Measurements from ENCODE around the gene S100A11.

Gene S100A11

DNA sequence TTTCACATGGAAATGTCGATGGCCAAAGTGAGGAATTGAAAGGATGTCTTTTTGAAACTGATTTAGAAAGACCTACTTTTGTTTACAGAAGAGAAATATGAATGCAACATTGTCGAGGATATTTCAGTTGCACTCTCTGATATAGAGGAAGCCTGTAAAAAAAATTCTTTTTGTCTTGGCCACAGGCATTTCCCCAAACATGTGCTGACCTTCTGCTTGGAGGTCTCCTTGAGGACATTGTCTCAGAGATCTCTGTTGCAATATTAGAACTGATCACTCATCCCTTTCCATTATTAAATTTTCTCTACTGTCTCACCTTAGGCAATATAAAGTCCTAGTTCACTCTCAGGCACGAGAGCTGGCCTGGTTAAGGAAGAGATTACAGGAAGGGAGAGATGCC, 16.0 kb downstream of the S100A11 start:
- no peak for DNase-seq (ENCODE audit: low read depth)
- Histone ChIP-seq H3K4me1 (ENCODE audit: control insufficient read depth, insufficient read depth, low read length) (no peaks in the 10 kb centered on the region), H3K36me3 (ENCODE audit: control insufficient read depth, insufficient read depth, low read length, severe bottlenecking) (no peaks in the 10 kb centered on the region), H3K27me3 (replicated peaks; ENCODE audit: control insufficient read depth, insufficient read depth, low read length) (no peaks in the 10 kb centered on the region), H3K9me3 (ENCODE audit: control insufficient read depth, low read length) (no peaks in the 10 kb centered on the region), H3K4me3 (ENCODE audit: low read length) (no peak overlapping the region), H3K9ac (ENCODE audit: low read length) (no peak overlapping the region)

DNA sequence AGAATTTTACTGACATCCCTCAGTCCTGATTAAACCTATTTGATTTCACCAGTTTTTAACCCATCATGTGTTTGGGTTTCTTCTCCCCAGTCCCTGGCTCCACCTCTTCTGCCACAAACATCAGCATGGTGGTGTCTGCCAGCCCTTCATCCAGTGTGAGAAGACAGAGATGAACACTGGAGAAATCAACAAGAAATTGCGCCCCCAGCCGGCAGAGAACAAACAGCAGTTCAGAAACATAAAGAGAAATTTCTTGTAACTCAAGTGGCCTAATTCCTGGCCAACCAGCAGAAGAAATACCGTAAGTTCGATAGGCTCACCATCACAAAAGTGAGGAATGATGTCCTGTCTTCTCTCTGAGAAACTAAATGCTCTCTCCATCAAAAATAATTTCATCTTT, 18.3 kb downstream of the S100A11 start:
- no peak overlapping the region for H3K9ac ChIP-seq (ENCODE audit: low read length)
- DNase-seq (ENCODE audit: low read depth): peak; percentile 39
- H3K4me1 ChIP-seq (ENCODE audit: control insufficient read depth, insufficient read depth, low read length): no peaks in the 10 kb centered on the region
- H3K9me3 ChIP-seq (ENCODE audit: control insufficient read depth, low read length): no peaks in the 10 kb centered on the region
- no peaks in the 10 kb centered on the region for H3K36me3 ChIP-seq (ENCODE audit: control insufficient read depth, insufficient read depth, low read length, severe bottlenecking)
- H3K27me3 ChIP-seq (replicated peaks; ENCODE audit: control insufficient read depth, insufficient read depth, low read length): no peaks in the 10 kb centered on the region
- H3K4me3 ChIP-seq (ENCODE audit: low read length): no peak overlapping the region

GRCh38 chr1:152015766-152016165, 21.0 kb downstream of the S100A11 start:
- Histone ChIP-seq H3K36me3 (ENCODE audit: control insufficient read depth, insufficient read depth, low read length, severe bottlenecking) (no peaks in the 10 kb centered on the region), H3K4me1 (ENCODE audit: control insufficient read depth, insufficient read depth, low read length) (no peaks in the 10 kb centered on the region), H3K9ac (ENCODE audit: low read length) (no peak overlapping the region), H3K4me3 (ENCODE audit: low read length) (no peak overlapping the region), H3K9me3 (ENCODE audit: control insufficient read depth, low read length) (no peaks in the 10 kb centered on the region), H3K27me3 (replicated peaks; ENCODE audit: control insufficient read depth, insufficient read depth, low read length) (no peaks in the 10 kb centered on the region)
- no peak for DNase-seq (ENCODE audit: low read depth)

DNA sequence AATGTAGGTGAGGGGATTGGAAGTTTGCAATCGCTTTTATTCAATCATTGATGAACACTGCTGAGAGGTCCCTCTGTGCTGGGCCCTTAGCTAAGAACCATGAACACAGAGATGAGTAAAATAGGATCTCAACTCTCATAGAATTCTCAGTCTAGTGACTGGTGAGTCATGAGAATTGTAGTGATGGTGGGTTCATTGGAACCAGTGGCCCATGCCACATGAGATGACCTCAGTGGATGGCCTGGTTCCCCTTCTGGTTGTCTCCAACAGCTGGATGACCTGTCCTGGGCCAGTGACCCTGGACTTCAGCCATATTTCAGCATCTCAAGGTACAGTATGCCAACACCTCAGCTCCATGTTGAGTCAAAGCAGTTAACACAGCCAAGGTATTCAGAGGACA, 21.9 kb downstream of the S100A11 start:
- H3K36me3 ChIP-seq (ENCODE audit: control insufficient read depth, insufficient read depth, low read length, severe bottlenecking): no peaks in the 10 kb centered on the region
- H3K4me1 ChIP-seq (ENCODE audit: control insufficient read depth, insufficient read depth, low read length): no peaks in the 10 kb centered on the region
- H3K9me3 ChIP-seq (ENCODE audit: control insufficient read depth, low read length): no peaks in the 10 kb centered on the region
- DNase-seq (ENCODE audit: low read depth): no peak
- no peak overlapping the region for H3K9ac ChIP-seq (ENCODE audit: low read length)
- H3K27me3 ChIP-seq (replicated peaks; ENCODE audit: control insufficient read depth, insufficient read depth, low read length): no peaks in the 10 kb centered on the region
- no peak overlapping the region for H3K4me3 ChIP-seq (ENCODE audit: low read length)

- Histone ChIP-seq H3K9me3 (ENCODE audit: control insufficient read depth, low read length) (no peaks in the 10 kb centered on the region), H3K9ac (ENCODE audit: low read length) (no peak overlapping the region), H3K4me3 (ENCODE audit: low read length) (no peak overlapping the region), H3K4me1 (ENCODE audit: control insufficient read depth, insufficient read depth, low read length) (peaks cover 6% of the 10 kb centered on the region), H3K27me3 (replicated peaks; ENCODE audit: control insufficient read depth, insufficient read depth, low read length) (no peaks in the 10 kb centered on the region), H3K36me3 (ENCODE audit: control insufficient read depth, insufficient read depth, low read length, severe bottlenecking) (no peaks in the 10 kb centered on the region)
- DNase-seq (ENCODE audit: low read depth): peak; percentile 63
These were observed 23.1 kb downstream of the S100A11 start for GRCh38 chr1:152013664-152014237.

- Histone ChIP-seq H3K4me1 (ENCODE audit: control insufficient read depth, insufficient read depth, low read length) (peaks cover 6% of the 10 kb centered on the region), H3K9ac (ENCODE audit: low read length) (peak overlapping the region; percentile 50), H3K36me3 (ENCODE audit: control insufficient read depth, insufficient read depth, low read length, severe bottlenecking) (no peaks in the 10 kb centered on the region), H3K27me3 (replicated peaks; ENCODE audit: control insufficient read depth, insufficient read depth, low read length) (no peaks in the 10 kb centered on the region), H3K4me3 (ENCODE audit: low read length) (no peak overlapping the region), H3K9me3 (ENCODE audit: control insufficient read depth, low read length) (no peaks in the 10 kb centered on the region)
- no peak for DNase-seq (ENCODE audit: low read depth)
These were observed 27.1 kb downstream of the S100A11 start for GRCh38 chr1:152009691-152010090.

DNA sequence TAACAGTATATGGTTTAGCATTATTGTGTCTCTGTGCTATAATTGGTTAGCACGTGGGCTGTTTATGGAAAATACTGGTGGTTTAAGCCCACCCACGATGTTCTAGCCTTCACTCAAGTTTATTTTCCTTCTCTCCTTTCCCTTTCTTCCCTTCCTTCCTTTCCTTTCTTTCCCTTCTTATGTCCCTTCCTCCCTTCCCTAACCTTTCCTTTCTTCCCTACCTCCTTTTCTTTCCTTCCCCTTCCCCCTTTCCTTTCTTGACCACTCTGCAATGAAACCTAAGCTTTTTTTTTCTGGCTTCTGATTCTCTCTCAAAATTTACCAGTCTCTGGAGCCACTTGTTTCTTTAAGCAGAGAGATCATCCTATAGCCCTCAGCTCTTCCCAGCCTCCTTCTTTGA, 29.8 kb downstream of the S100A11 start:
- Histone ChIP-seq H3K9ac (ENCODE audit: low read length) (no peak overlapping the region), H3K27me3 (replicated peaks; ENCODE audit: control insufficient read depth, insufficient read depth, low read length) (no peaks in the 10 kb centered on the region), H3K9me3 (ENCODE audit: control insufficient read depth, low read length) (no peaks in the 10 kb centered on the region), H3K36me3 (ENCODE audit: control insufficient read depth, insufficient read depth, low read length, severe bottlenecking) (no peaks in the 10 kb centered on the region), H3K4me3 (ENCODE audit: low read length) (no peak overlapping the region), H3K4me1 (ENCODE audit: control insufficient read depth, insufficient read depth, low read length) (peaks cover 9% of the 10 kb centered on the region)
- no peak for DNase-seq (ENCODE audit: low read depth)

DNA sequence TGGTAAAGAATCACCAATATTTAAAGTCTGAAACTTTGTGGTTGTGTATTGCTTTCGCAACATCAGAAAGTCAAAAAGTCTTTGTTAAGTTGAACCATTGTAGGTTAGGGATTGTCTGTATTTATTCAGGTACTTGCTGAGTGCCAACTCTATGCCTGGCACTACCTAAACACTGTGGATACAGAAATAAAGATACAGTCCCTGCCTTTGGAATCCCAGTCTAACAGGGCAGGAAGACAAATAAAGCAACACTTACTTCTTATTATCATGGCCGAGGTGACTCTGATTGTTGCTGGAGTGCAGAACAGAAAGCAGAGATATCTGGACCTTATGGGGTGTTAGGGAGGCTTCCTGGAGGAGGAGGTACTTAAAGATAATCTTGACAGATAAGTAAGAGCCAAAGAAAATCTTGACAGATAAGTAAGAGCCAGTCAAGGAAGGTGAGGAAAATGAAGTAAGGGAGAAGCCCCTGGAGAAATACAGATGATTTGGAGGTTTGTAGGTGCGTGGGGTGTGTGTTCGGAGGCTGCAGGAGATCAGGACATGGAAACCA, 31.4 kb downstream of the S100A11 start:
- Histone ChIP-seq H3K4me3 (ENCODE audit: low read length) (no peak overlapping the region), H3K4me1 (ENCODE audit: control insufficient read depth, insufficient read depth, low read length) (peaks cover 19% of the 10 kb centered on the region), H3K36me3 (ENCODE audit: control insufficient read depth, insufficient read depth, low read length, severe bottlenecking) (no peaks in the 10 kb centered on the region), H3K9ac (ENCODE audit: low read length) (no peak overlapping the region), H3K9me3 (ENCODE audit: control insufficient read depth, low read length) (no peaks in the 10 kb centered on the region), H3K27me3 (replicated peaks; ENCODE audit: control insufficient read depth, insufficient read depth, low read length) (no peaks in the 10 kb centered on the region)
- DNase-seq (ENCODE audit: low read depth): no peak

DNA sequence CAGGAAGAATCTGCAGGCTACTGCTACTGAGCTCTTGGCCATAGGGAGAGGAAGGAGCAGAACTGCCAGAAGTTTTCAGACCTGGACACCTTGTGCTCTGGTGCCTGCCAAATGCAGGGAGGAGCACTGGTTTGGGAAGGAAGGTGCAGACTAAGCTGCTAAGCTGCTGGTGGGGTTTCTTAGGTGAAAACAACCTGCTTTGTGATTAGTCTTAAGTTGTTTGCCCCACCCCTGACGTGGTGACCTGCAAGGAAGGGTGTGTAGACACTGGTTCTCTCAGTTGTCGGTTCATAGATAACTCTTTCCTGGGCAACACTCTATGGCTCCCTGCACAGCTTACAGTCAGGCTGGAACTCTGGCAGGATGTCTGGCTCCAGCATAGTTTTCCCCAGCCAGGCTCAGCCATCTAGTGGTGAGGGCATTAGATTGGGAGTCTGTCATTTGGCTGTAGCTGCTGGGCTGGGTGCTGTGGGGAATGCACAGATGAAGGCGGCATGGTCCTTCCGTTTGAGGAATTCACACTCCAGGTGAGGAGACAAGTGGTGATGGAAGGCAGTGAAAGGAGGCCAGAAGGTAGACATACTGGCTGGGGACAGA, 32.9 kb downstream of the S100A11 start:
- Histone ChIP-seq H3K4me3 (ENCODE audit: low read length) (no peak overlapping the region), H3K9me3 (ENCODE audit: control insufficient read depth, low read length) (no peaks in the 10 kb centered on the region), H3K36me3 (ENCODE audit: control insufficient read depth, insufficient read depth, low read length, severe bottlenecking) (no peaks in the 10 kb centered on the region), H3K4me1 (ENCODE audit: control insufficient read depth, insufficient read depth, low read length) (peaks cover 14% of the 10 kb centered on the region), H3K27me3 (replicated peaks; ENCODE audit: control insufficient read depth, insufficient read depth, low read length) (no peaks in the 10 kb centered on the region), H3K9ac (ENCODE audit: low read length) (no peak overlapping the region)
- no peak for DNase-seq (ENCODE audit: low read depth)

DNA sequence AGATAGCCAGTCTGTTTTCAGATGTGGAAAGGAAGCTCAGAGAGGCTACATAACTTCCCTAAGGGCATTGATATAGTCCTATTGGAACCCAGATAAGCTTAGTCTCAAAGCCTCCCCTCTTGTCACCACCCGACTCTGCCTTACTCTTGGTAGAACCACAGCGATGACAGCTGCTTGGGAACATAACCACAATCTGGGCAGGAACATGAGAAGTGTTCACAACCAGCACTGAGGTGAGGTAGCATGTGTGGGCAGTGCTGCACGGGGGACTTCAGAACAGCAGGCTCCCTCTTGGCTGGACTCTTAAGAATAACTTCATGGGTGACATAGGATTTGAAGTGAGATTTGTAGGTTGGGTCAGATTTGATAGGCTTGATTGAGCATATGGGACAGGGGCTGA, 33.8 kb downstream of the S100A11 start:
- Histone ChIP-seq H3K9me3 (ENCODE audit: control insufficient read depth, low read length) (no peaks in the 10 kb centered on the region), H3K4me3 (ENCODE audit: low read length) (no peak overlapping the region), H3K4me1 (ENCODE audit: control insufficient read depth, insufficient read depth, low read length) (peaks cover 14% of the 10 kb centered on the region), H3K36me3 (ENCODE audit: control insufficient read depth, insufficient read depth, low read length, severe bottlenecking) (no peaks in the 10 kb centered on the region), H3K9ac (ENCODE audit: low read length) (no peak overlapping the region), H3K27me3 (replicated peaks; ENCODE audit: control insufficient read depth, insufficient read depth, low read length) (no peaks in the 10 kb centered on the region)
- DNase-seq (ENCODE audit: low read depth): no peak

- Histone ChIP-seq H3K27me3 (replicated peaks; ENCODE audit: control insufficient read depth, insufficient read depth, low read length) (no peaks in the 10 kb centered on the region), H3K4me3 (ENCODE audit: low read length) (peak overlapping the region; percentile 40), H3K9me3 (ENCODE audit: control insufficient read depth, low read length) (no peaks in the 10 kb centered on the region), H3K4me1 (ENCODE audit: control insufficient read depth, insufficient read depth, low read length) (peaks cover 14% of the 10 kb centered on the region), H3K36me3 (ENCODE audit: control insufficient read depth, insufficient read depth, low read length, severe bottlenecking) (no peaks in the 10 kb centered on the region), H3K9ac (ENCODE audit: low read length) (peak overlapping the region; percentile 26)
- peak; percentile 98 for DNase-seq (ENCODE audit: low read depth)
These were observed 34.9 kb downstream of the S100A11 start for GRCh38 chr1:152001631-152002584.

Measured in adipocyte (in vitro differentiated cells).